Heart left ventricle (tissue), 13 donors: Measurements from ENCODE around the gene PIP5K1B.

Experiments used
- POLR2A ChIP-seq, 2 donors: fragments of 450-650 bp; IDR thresholded peaks; one replicate each; pipeline ENCODE4 v1.6.1; 2017; ENCODE audit warnings: antibody characterized with exemption in 2 of 2, mild to moderate bottlenecking in 2 of 2, moderate library complexity in 2 of 2
- TF ChIP-seq, protein P1 (sequence below), 12 donors: fragments of 200-600 bp; sonication (generic) in 4 of 12; IDR thresholded peaks; one replicate each; pipeline versions ENCODE4 v1.5.0 to v1.8.0; 2018 to 2022; ENCODE audit warnings: antibody characterized with exemption in 12 of 12, mild to moderate bottlenecking in 5 of 12
- donor health status: ischemic (EF 13 %, LVEDD 7.1; RV severe dilation, severe dysfunction).
- donor health status: DM: no; HTN: yes; CAD: no.
- donor health status: DM: no; HTN: no; CAD: no.
- donor health status: ischemic (EF 25% LVEDD 6.9; RV normal size, moderate dysfunction).
- donor health status: ischemic (EF 25% LVEDD 5.7; RV mildly dilated, moderate dysfunction).
- donor health status: ischemic (EF 35%, LVEDD 5.7; RV mildly dilated, moderate dysfunction).
- donor health status: nonischemic (EF 11% LVEDD 7.7; RV severe dilation, severe dysfunction).
- donor health status: DM: yes; HTN: yes; CAD: no.
- donor health status: PGD.
- donor health status: ischemic (EF 29% LVEDD 5.4; RV normal size, mild dysfunction).
- donor health status: nonischemic (EF 23%, LVEDD 6.1; RV moderate dilation, normal function).

DNA sequence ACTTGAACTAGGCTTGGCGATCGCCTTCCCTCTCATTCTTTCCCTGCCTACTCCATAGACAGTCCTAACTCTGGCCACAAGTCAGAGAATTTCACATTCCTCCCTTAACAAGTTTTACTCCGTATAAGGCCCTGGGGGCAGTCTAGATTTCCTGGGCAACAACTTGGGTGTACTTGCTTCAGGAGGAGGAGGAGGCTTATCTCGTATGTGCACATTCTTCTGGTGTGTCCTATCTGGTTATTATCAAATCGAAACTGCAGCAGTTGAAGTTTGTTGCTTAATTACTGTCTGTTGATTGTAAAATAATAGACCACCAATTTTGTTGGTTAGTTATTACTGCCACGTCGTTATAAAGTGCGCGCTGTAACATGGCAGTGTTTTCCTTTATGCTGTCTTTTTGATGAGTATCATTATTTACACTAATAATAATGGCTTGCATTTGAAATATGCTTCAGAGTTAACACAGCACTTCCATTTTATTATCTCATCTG is 42.0 kb downstream of the PIP5K1B start:
- TF ChIP-seq, protein P1, sequence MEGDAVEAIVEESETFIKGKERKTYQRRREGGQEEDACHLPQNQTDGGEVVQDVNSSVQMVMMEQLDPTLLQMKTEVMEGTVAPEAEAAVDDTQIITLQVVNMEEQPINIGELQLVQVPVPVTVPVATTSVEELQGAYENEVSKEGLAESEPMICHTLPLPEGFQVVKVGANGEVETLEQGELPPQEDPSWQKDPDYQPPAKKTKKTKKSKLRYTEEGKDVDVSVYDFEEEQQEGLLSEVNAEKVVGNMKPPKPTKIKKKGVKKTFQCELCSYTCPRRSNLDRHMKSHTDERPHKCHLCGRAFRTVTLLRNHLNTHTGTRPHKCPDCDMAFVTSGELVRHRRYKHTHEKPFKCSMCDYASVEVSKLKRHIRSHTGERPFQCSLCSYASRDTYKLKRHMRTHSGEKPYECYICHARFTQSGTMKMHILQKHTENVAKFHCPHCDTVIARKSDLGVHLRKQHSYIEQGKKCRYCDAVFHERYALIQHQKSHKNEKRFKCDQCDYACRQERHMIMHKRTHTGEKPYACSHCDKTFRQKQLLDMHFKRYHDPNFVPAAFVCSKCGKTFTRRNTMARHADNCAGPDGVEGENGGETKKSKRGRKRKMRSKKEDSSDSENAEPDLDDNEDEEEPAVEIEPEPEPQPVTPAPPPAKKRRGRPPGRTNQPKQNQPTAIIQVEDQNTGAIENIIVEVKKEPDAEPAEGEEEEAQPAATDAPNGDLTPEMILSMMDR (IDR thresholded peaks at IDR 0.05): no peak
- TF ChIP-seq POLR2A (IDR thresholded peaks at IDR 0.05): no peak
